ENCODE results near the gene PGLYRP2. TPM values are rescaled to one million over a fixed set of nuclear protein-coding genes. Genes with fewer than 3 reads are reported as not detected.

PGLYRP2 gene
- total and polyA plus RNA-seq, 2 experiments from 2014 or later: not detected

GRCh38 chr19:15432018-15432494 is 47.2 kb downstream of the PGLYRP2 start:
- peak overlapping the region; percentile 92 for H3K27ac ChIP-seq
- TF ChIP-seq, protein P1, sequence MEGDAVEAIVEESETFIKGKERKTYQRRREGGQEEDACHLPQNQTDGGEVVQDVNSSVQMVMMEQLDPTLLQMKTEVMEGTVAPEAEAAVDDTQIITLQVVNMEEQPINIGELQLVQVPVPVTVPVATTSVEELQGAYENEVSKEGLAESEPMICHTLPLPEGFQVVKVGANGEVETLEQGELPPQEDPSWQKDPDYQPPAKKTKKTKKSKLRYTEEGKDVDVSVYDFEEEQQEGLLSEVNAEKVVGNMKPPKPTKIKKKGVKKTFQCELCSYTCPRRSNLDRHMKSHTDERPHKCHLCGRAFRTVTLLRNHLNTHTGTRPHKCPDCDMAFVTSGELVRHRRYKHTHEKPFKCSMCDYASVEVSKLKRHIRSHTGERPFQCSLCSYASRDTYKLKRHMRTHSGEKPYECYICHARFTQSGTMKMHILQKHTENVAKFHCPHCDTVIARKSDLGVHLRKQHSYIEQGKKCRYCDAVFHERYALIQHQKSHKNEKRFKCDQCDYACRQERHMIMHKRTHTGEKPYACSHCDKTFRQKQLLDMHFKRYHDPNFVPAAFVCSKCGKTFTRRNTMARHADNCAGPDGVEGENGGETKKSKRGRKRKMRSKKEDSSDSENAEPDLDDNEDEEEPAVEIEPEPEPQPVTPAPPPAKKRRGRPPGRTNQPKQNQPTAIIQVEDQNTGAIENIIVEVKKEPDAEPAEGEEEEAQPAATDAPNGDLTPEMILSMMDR (IDR thresholded peaks at IDR 0.05; ENCODE audit: low read depth, low read length): no peak
- peak; percentile 8 to 20 for DNase-seq (ENCODE audit: low read depth in 1 of 2, low spot score in 1 of 2)

DNA sequence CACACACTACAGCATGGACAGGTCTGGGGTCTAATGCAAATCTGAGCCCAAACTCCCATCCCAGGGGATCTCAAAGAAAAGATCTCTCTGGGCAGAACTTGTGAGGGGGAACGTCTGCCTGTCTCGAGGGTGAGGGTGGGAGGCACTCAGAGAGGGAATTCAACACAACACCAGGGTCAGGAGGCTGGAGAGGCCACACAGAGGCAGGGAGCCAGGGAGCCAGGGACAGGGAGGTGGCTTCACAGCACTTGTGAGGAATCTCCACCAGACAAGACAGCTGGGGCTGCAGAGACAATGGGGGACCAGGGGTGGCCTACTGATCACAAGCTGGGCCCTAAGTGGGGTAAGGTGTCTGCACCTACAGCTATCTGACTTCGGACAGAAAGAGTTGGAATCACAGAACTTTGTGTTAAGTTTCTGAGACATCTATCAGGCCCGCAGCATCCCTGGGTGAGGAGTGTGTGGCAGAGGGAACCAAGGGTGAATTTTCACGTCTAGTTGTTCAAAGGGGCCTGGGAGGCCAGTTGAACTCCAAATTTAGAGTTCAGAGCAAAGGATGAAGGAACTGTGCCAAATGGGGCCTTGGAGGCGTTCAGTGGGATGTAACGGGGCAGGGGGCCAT is 47.8 kb downstream of the PGLYRP2 start:
- Histone ChIP-seq H3K27me3 (no peaks in the 10 kb centered on the region), H3K9me3 (ENCODE audit: low read depth) (no peaks in the 10 kb centered on the region), H3K4me1 (ENCODE audit: low read depth) (peaks cover 7% of the 10 kb centered on the region), H3K36me3 (peaks cover 7% of the 10 kb centered on the region), H3K27ac (peak overlapping the region; percentile 92), H3K4me3 (peak overlapping the region; percentile 96)
- TF ChIP-seq, protein P1 (IDR thresholded peaks at IDR 0.05; ENCODE audit: low read depth, low read length): no peak
- no peak for DNase-seq (ENCODE audit: low read depth in 1 of 2, low spot score in 1 of 2)

More at GRCh38 chr19:15432018-15432494, 47.2 kb downstream of the PGLYRP2 start:
- H3K4me1 ChIP-seq (ENCODE audit: low read depth): peaks cover 7% of the 10 kb centered on the region
- no peaks in the 10 kb centered on the region for H3K27me3 ChIP-seq
- H3K36me3 ChIP-seq: peaks cover 5% of the 10 kb centered on the region
- H3K9me3 ChIP-seq (ENCODE audit: low read depth): no peaks in the 10 kb centered on the region
- H3K4me3 ChIP-seq: peak overlapping the region; percentile 96

GRCh38 chr19:15430526-15431120 is 48.7 kb downstream of the PGLYRP2 start:
- Histone ChIP-seq H3K4me1 (ENCODE audit: low read depth) (peaks cover 7% of the 10 kb centered on the region), H3K9me3 (ENCODE audit: low read depth) (no peaks in the 10 kb centered on the region), H3K27ac (no peak overlapping the region), H3K27me3 (no peaks in the 10 kb centered on the region), H3K4me3 (no peak overlapping the region), H3K36me3 (peaks cover 13% of the 10 kb centered on the region)
- TF ChIP-seq, protein P1 (IDR thresholded peaks at IDR 0.05; ENCODE audit: low read depth, low read length): no peak
- no peak for DNase-seq (ENCODE audit: low read depth in 1 of 2, low spot score in 1 of 2)

GRCh38 chr19:15429825-15430467 is 49.4 kb downstream of the PGLYRP2 start:
- H3K27ac ChIP-seq: no peak overlapping the region
- H3K4me3 ChIP-seq: no peak overlapping the region
- peaks cover 7% of the 10 kb centered on the region for H3K4me1 ChIP-seq (ENCODE audit: low read depth)
- no peaks in the 10 kb centered on the region for H3K27me3 ChIP-seq
- TF ChIP-seq, protein P1 (IDR thresholded peaks at IDR 0.05; ENCODE audit: low read depth, low read length): no peak
- DNase-seq (ENCODE audit: low read depth in 1 of 2, low spot score in 1 of 2): no peak
- no peaks in the 10 kb centered on the region for H3K9me3 ChIP-seq (ENCODE audit: low read depth)
- H3K36me3 ChIP-seq: peaks cover 15% of the 10 kb centered on the region

DNA sequence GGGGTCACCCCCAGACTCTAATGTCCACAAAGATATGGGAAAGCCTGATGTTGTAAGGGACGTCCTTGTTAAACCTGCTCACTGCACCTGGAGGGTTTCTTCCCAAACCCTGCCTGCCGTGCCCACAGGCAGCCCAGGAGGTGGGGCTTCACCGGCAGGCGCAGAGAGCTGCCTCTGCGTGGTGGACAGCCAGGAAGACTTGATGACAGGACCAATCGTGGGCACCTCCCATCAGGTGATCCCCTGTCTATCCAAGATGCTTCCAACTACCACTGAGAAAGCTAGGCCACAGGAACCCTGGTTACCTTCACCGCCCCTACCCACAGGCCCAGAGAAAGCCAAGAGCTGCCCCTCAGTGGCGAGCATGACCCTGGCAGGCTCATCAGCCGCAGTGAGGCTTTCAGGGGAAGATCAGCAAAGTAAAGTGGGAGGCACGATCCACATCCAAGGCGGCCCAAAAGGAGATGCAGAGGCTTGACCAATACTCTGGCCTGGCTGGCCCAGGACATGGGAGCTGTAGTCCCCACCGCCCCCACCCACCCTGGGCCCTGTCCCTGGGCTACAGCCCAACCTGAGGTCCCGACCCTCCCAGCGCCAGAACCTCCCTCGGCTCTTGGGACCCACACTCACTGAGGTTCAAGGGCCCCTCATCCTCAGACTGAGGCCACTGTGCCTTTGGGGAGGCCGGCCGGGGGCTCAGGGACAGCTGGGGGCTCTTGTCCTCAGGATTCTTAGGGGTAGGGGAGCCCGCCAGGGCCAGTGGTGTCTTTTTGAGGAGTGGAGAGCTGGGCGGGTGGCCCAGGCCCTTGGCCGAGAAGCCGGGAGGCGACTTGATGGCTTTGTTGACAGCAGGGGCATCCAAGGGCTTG is 50.1 kb downstream of the PGLYRP2 start:
- Histone ChIP-seq H3K27me3 (no peaks in the 10 kb centered on the region), H3K4me3 (no peak overlapping the region), H3K36me3 (peaks cover 22% of the 10 kb centered on the region), H3K27ac (no peak overlapping the region), H3K9me3 (ENCODE audit: low read depth) (no peaks in the 10 kb centered on the region), H3K4me1 (ENCODE audit: low read depth) (peaks cover 7% of the 10 kb centered on the region)
- TF ChIP-seq, protein P1 (IDR thresholded peaks at IDR 0.05; ENCODE audit: low read depth, low read length): no peak
- no peak for DNase-seq (ENCODE audit: low read depth in 1 of 2, low spot score in 1 of 2)

Data from cardiac muscle cell (in vitro differentiated cells and primary cell).